ENCODE data around the gene POU6F2.
"Not testable (repeated sequence)": the region's sequence is repeated elsewhere in the genome, so short reads cannot be mapped to it uniquely, and the experiment has no call there.

The POU6F2 gene

GRCh38 chr7:39002755-39003154, 25.0 kb downstream of the POU6F2 start:
- DNase-seq: no peak

- no peak for DNase-seq
Measured at GRCh38 chr7:39005036-39005435, 27.3 kb downstream of the POU6F2 start.

DNA sequence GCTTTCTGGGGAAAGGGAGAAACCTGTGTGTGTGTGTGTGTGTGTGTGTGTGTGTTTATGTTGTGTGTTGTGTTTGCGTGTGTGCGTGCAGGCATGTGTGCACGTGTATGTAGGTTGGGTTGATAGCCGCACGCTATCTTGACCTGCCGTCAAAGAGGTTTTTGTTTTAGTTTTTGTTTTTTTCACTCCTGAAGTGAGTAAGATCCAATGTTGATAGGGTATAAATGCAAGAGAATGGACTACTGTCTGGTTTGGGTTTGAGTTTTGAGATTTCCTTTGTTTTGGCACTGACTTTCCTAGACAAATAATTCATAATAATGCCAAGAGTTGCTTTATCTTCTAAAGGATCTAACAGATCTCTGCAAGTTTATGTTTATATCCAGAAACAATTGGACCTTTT, 27.8 kb downstream of the POU6F2 start:
- DNase-seq: no peak

GRCh38 chr7:39013049-39013939, 35.6 kb downstream of the POU6F2 start:
- DNase-seq: not testable (repeated sequence)

- no peak for DNase-seq
Measured at GRCh38 chr7:39016609-39017008, 38.9 kb downstream of the POU6F2 start.

DNA sequence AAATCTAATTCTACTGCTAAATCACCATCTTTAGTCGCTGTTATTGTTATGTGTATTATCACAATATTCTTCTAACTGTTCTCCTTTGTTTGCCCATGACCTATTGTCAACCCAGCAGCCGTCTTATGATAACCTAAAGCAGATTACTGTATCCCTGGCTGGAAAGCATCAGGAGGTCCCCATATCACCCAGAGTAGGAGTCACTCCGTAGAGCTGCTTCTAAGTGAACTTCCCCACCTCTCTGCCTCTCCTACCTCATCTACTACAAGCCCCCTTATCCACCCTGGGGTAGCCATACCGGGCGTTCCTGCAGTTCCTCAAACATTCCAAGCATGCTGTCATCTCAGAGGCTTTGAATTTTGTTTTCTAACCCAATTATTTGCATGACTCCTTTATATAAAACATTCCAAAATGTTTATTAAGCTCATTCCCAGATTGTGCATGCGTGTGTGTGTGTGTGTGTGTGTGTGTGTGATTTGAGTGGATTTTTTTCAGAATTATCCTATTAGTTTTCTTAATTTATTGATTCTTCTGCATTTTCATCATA, 39.7 kb downstream of the POU6F2 start:
- no peak for DNase-seq

GRCh38 chr7:39022796-39023195, 45.1 kb downstream of the POU6F2 start:
- DNase-seq: no peak

DNA sequence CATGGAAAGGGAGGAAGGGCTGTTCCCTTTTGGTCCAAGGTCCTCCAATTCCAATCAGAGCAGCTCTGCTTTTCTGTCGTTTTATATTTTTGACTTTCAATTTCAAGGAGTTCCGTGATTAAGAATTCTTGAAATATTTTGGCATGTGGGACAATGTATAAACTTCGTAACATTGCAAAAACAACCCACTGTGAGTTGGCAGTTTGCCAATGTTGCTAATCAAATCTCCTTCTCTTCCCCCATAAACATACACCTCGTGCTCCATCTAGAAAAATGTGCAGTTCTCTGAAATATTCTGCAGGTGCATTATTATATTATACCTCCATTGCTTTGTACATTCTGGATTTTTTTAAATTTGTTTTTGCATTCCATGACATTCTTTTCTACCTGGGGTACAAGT, 49.8 kb downstream of the POU6F2 start:
- DNase-seq: no peak

- DNase-seq: no peak
Measured at GRCh38 chr7:39033885-39034624, 56.3 kb downstream of the POU6F2 start.

DNA sequence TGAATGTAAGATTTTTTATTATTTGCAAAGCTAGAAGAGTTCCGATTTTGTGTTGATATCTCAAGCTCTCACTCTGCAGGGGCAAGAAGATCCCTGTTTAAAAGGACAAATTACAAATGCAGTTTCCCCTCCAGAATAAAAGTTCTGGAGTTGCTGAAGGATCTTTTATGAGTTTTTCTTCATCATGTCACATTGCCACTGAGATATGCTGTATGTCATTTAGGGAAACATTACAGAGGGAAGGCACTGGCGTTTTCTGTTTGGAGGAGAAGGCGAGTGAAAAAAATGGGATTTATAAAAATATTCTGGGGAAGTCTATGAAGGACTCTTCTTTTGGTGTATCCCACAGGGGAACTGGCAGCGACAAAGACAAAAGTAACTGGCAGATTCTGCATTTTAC, 57.4 kb downstream of the POU6F2 start:
- DNase-seq: no peak

GRCh38 chr7:39035903-39036302, 58.2 kb downstream of the POU6F2 start:
- no peak for DNase-seq

GRCh38 chr7:39042670-39043069, 65.0 kb downstream of the POU6F2 start:
- DNase-seq: no peak

- DNase-seq: no peak
Measured at GRCh38 chr7:39043531-39043930, 65.8 kb downstream of the POU6F2 start.

DNA sequence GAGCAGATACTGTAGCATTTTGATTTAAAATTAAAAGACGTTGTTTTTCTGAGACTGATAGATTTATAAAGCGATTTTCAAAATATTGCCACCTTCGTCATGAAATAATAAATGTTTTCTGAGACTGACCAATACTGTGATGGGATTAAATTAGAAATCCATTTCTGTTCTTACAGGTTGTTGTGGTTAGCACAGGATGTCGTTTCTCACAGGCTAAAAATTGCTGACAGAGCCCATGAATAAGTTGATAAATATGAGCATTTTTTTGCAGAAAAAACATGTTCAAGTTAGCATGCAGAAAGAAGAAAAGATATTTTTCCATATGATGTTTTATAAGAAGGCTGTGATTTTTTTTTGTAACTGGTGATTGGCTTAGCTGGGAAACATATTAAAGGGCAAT, 66.8 kb downstream of the POU6F2 start:
- DNase-seq: no peak

DNA sequence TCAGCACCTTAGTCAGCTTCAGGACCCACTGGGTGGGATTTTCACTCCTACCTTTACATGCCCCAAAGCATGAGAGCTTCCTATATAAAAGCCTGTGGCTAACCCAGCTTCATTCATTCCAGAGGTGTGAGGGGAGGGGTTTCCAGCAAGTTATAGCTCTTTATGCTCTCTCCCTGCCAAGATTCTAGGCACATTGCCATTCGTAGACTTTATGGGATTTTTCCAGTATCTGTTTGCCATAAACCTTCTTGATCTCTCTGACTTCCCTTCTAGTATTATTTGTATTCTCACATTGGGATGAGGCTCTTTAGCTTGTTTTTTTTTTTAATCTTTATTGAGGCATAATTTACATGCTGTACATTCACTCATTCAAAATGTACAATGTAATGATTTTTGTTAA, 67.5 kb downstream of the POU6F2 start:
- DNase-seq: no peak

DNA sequence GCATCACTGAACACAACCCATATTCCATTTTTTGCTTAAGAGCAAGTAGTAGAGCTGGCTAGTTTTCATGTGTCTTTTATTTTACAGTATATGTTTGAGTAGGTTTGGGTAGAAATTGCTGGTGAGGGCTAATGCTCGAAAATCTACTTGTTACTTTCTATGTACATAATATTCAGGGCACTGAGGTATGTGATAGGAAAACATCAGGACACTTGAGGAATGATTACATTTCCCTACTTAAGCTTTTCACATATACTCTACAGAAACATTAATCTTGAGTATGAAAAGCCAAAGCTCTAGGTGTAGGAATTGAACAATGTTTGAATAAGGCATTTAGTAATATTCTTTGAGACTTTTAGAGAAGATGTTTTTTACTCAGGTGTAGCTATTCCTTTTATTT, 73.6 kb downstream of the POU6F2 start:
- DNase-seq: no peak

- no peak for DNase-seq
Measured at GRCh38 chr7:39051707-39052106, 74.0 kb downstream of the POU6F2 start.

- DNase-seq: no peak
Measured at GRCh38 chr7:39054731-39055130, 77.0 kb downstream of the POU6F2 start.

GRCh38 chr7:39056153-39056552, 78.4 kb downstream of the POU6F2 start:
- no peak for DNase-seq

DNA sequence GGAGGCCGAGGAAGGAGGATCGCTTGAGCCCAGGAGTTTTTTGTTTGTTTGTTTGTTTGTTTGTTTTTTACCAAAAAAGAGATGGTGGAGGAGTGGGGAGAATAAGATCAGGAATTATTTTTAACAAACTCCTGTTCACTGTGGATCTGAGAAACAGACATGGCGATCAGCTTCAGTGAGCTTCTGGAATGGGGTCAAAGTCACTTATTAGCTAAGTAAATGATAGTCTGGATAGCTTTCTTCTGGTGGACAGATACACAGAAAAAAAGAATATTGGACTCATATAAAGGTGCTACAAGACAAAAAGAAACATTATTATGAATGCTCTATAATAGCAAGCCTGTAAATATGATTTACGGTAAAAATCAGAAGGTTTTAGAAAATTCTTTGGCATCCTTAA, 85.1 kb downstream of the POU6F2 start:
- DNase-seq: no peak

- no peak for DNase-seq
Measured at GRCh38 chr7:39069031-39069430, 91.3 kb downstream of the POU6F2 start.

- peak; percentile 7 for DNase-seq
Measured at GRCh38 chr7:39069896-39070881, 92.5 kb downstream of the POU6F2 start.

GRCh38 chr7:39071116-39071515, 93.4 kb downstream of the POU6F2 start:
- DNase-seq: no peak

All from hematopoietic multipotent progenitor cell treated with erythropoietin and hydrocortisone succinate and interleukin-3 and kit ligand, for 8 days (in vitro differentiated cells).